Neural cell (in vitro differentiated cells): Measurements from ENCODE around the gene SAMMSON. TPM values are rescaled to one million over a fixed set of nuclear protein-coding genes. Genes with fewer than 3 reads are reported as not detected.

Source experiments
- H2AFZ ChIP-seq: fragments of 200-600, 300-800 bp; sonication (generic), shearing (Covaris generic); 2 replicates; pipeline ENCODE4 v1.6.0; 2014; ENCODE audit warnings: low read depth, mild to moderate bottlenecking, antibody characterized with exemption, low read length, moderate library complexity
- H3F3A ChIP-seq: fragments of 200-600 bp; shearing (Covaris generic); 2 replicates; pipeline ENCODE4 v1.6.1; 2016; ENCODE audit warnings: mild to moderate bottlenecking, moderate library complexity, mixed read lengths, antibody characterized with exemption, low read length; ENCODE audit not compliant: insufficient read depth, poor library complexity, severe bottlenecking
- H3K27ac ChIP-seq: fragments of 200-600, 300-800 bp; sonication (generic), shearing (Covaris generic); 2 replicates; pipeline ENCODE4 v1.5.1; 2014; ENCODE audit warnings: mild to moderate bottlenecking, low read length, moderate library complexity
- H3K27me3 ChIP-seq: fragments of 300-800, 200-600 bp; sonication (generic), shearing (Covaris generic); 2 replicates; pipeline ENCODE4 v1.6.0; 2014; ENCODE audit warnings: mild to moderate bottlenecking, low read depth, low read length, moderate library complexity; ENCODE audit not compliant: insufficient read depth
- H3K36me3 ChIP-seq: fragments of 300-800, 200-600 bp; sonication (generic), shearing (Covaris generic); 2 replicates; pipeline ENCODE4 v1.5.1; 2014; ENCODE audit warnings: mild to moderate bottlenecking, antibody characterized with exemption, low read length, moderate library complexity; ENCODE audit not compliant: insufficient read depth
- H3K4me2 ChIP-seq: fragments of 300-800, 200-600 bp; sonication (generic), shearing (Covaris generic); 2 replicates; pipeline ENCODE4 v1.6.0; 2014; ENCODE audit warnings: mild to moderate bottlenecking, low read length
- H3K4me3 ChIP-seq: fragments of 300-800, 200-600 bp; sonication (generic), shearing (Covaris generic); 2 replicates; pipeline ENCODE4 v1.5.1; 2014; ENCODE audit warnings: mild to moderate bottlenecking, low read length, moderate library complexity
- H3K79me2 ChIP-seq: fragments of 200-600 bp; shearing (Covaris generic); replicated peaks from 2 replicates; pipeline ENCODE4 v1.6.0; 2014; ENCODE audit warnings: mild to moderate bottlenecking, low read length, moderate library complexity; ENCODE audit not compliant: insufficient read depth
- H3K9ac ChIP-seq: fragments of 300-800, 200-600 bp; sonication (generic), shearing (Covaris generic); 2 replicates; pipeline ENCODE4 v1.6.1; 2016; ENCODE audit warnings: mild to moderate bottlenecking, low read length, mixed read lengths
- H3K9me2 ChIP-seq: fragments of 200-600 bp; shearing (Covaris generic); 2 replicates; pipeline ENCODE4 v1.6.1; 2016; ENCODE audit warnings: mild to moderate bottlenecking, low read length, mixed read lengths; ENCODE audit not compliant: insufficient read depth
- H3K9me3 ChIP-seq: fragments of 200-600, 300-800 bp; sonication (generic), shearing (Covaris generic); 2 replicates; pipeline ENCODE4 v1.6.1; 2016; ENCODE audit warnings: mild to moderate bottlenecking, mixed run types, low read length, moderate library complexity, mixed read lengths
- H4K20me1 ChIP-seq: fragments of 200-600 bp; shearing (Covaris generic); 2 replicates; pipeline ENCODE4 v1.6.1; 2016; ENCODE audit warnings: mild to moderate bottlenecking, mixed run types; ENCODE audit not compliant: insufficient read depth
- CTCF ChIP-seq: fragments of 450-650 bp; IDR thresholded peaks from 2 replicates; pipeline ENCODE4 v1.5.1; 2014; ENCODE audit warnings: antibody characterized with exemption, mild to moderate bottlenecking, moderate library complexity; ENCODE audit not compliant: poor library complexity, severe bottlenecking
- EP300 ChIP-seq: fragments of 450-650 bp; conservative IDR thresholded peaks from 2 replicates; pipeline ENCODE4 v1.6.1; 2014; ENCODE audit warnings: antibody characterized with exemption, mild to moderate bottlenecking, moderate library complexity; ENCODE audit not compliant: poor library complexity, severe bottlenecking
- EZH2 ChIP-seq: fragments of 200-600, 300-800 bp; shearing (Covaris generic), sonication (generic); IDR thresholded peaks from 2 replicates; pipeline ENCODE4 v1.6.1; 2014; ENCODE audit warnings: antibody characterized with exemption, low read length, borderline replicate concordance, mild to moderate bottlenecking; ENCODE audit not compliant: insufficient read depth, poor library complexity, severe bottlenecking
- MXI1 ChIP-seq: fragments of 450-650 bp; conservative IDR thresholded peaks from 2 replicates; pipeline ENCODE4 v1.6.1; 2014; ENCODE audit warnings: antibody characterized with exemption, mild to moderate bottlenecking; ENCODE audit not compliant: poor library complexity, severe bottlenecking
- POLR2AphosphoS5 ChIP-seq: IDR thresholded peaks from 2 replicates; pipeline ENCODE4 v1.6.1; 2012
- RAD21 ChIP-seq: fragments of 450-650 bp; conservative IDR thresholded peaks from 2 replicates; pipeline ENCODE4 v1.6.1; 2014; ENCODE audit warnings: antibody characterized with exemption, mild to moderate bottlenecking, moderate library complexity
- REST ChIP-seq: IDR thresholded peaks from 2 replicates; pipeline ENCODE4 v1.6.1; 2012; ENCODE audit warnings: borderline replicate concordance
- SMC3 ChIP-seq: fragments of 450-650 bp; conservative IDR thresholded peaks from 2 replicates; pipeline ENCODE4 v1.6.1; 2014; ENCODE audit warnings: antibody characterized with exemption, mild to moderate bottlenecking, moderate library complexity; ENCODE audit not compliant: poor library complexity
- TAF1 ChIP-seq: IDR thresholded peaks from 2 replicates; pipeline ENCODE4 v1.6.1; 2012; ENCODE audit warnings: low read depth
- polyA plus RNA-seq: library from polyadenylated mRNA; depleted of rRNA; stranded (reverse); fragments of >200 nt; gene quantifications from 2 replicates; pipeline ENCODE4 v1.2.3, GENCODE V29; 2014

The SAMMSON gene
- polyA plus RNA-seq, 1 donor from 2014 or later, result not detected

GRCh38 chr3:69998759-69999139, 784 bp upstream of the SAMMSON start:
- Histone ChIP-seq H3K36me3 (no peaks in the 10 kb centered on the region), H4K20me1 (no peaks in the 10 kb centered on the region), H2AFZ (no peak overlapping the region), H3K27me3 (no peaks in the 10 kb centered on the region), H3K27ac (no peak overlapping the region), H3K9ac (no peak overlapping the region), H3K79me2 (no peaks in the 10 kb centered on the region), H3F3A (no peaks in the 10 kb centered on the region), H3K4me2 (no peak overlapping the region), H3K4me3 (no peak overlapping the region), H3K9me2 (no peaks in the 10 kb centered on the region), H3K9me3 (no peaks in the 10 kb centered on the region)
- TF ChIP-seq REST (no peak), SMC3 (no peak), POLR2AphosphoS5 (no peak), EP300 (no peak)

GRCh38 chr3:70000028-70000410, 486 bp downstream of the SAMMSON start:
- Histone ChIP-seq H3K27me3 (no peaks in the 10 kb centered on the region), H3K9ac (no peak overlapping the region), H3K4me2 (no peak overlapping the region), H3K36me3 (no peaks in the 10 kb centered on the region), H3K4me3 (no peak overlapping the region), H3K9me2 (no peaks in the 10 kb centered on the region), H3K9me3 (no peaks in the 10 kb centered on the region), H3K27ac (no peak overlapping the region), H4K20me1 (no peaks in the 10 kb centered on the region), H3K79me2 (no peaks in the 10 kb centered on the region), H3F3A (no peaks in the 10 kb centered on the region), H2AFZ (no peak overlapping the region)
- no peak for TF ChIP-seq TAF1
- no peak for TF ChIP-seq RAD21
- no peak for TF ChIP-seq MXI1
- TF ChIP-seq EP300, result no peak
- TF ChIP-seq CTCF, result no peak
- no peak for TF ChIP-seq REST
- TF ChIP-seq POLR2AphosphoS5, result no peak
- TF ChIP-seq SMC3, result no peak
- no peak for TF ChIP-seq EZH2
